ENCODE data around the gene KRT31. TPM values are rescaled to one million over a fixed set of nuclear protein-coding genes. Genes with fewer than 3 reads are reported as not detected.
A peak's percentile ranks its signal among the peaks of the same experiment; 100 is the strongest.

KRT31 gene
- total and polyA plus RNA-seq, 2 of the 13 experiments (the other 11 are each of a cell fraction or from before 2014, with no cell fraction given), result 0.05 TPM; not detected in 1

- DNase-seq (ENCODE audit: low spot score) (no peak), FAIRE-seq (no peak), ATAC-seq (no peak)
- Histone ChIP-seq H4K20me1 (ENCODE audit: insufficient read depth, low read length) (no peaks in the 10 kb centered on the region), H3K36me3 (replicated peaks in 1 of 2; ENCODE audit: control insufficient read depth in 1 of 2, insufficient read depth in 2 of 2, low read length in 2 of 2) (no peaks in the 10 kb centered on the region), H3K79me2 (ENCODE audit: insufficient read depth, low read length) (no peaks in the 10 kb centered on the region), H3K27me3 (ENCODE audit: control insufficient read depth in 1 of 2, insufficient read depth in 2 of 2, low read length in 2 of 2) (no peaks in the 10 kb centered on the region), H3K4me1 (ENCODE audit: insufficient read depth, low read length) (peaks cover 62% of the 10 kb centered on the region), H3K4me2 (ENCODE audit: low read depth, low read length) (peak overlapping the region; percentile 67; the same call in 1 of the 2 replicates), H2AFZ (ENCODE audit: low read length) (no peak overlapping the region), H3K9ac (ENCODE audit: insufficient read depth, low read depth, low read length) (peak overlapping the region; percentile 32), H3K4me3 (replicated peaks in 1 of 3; ENCODE audit: insufficient read depth in 1 of 3, low read depth in 2 of 3, low read length in 3 of 3) (no peak overlapping the region), H3K9me3 (ENCODE audit: low read length) (no peaks in the 10 kb centered on the region), H3K27ac (ENCODE audit: extremely low read length, insufficient read depth, low read length) (peak overlapping the region; percentile 82)
- POLR2A ChIA-PET, result interaction anchor here (1.0 to 2.1 kb wide), 3 partner anchors 12 to 14 kb away, joined by 3 to 35 read pairs (median 5); no protein-coding TSS in a partner anchor
- intact Hi-C loops (cut with micrococcal nuclease; ENCODE audit: unreplicated experiment), result loop anchor here (5.0 to 10.0 kb wide), 2 partner anchors 118 to 250 kb away; no protein-coding TSS in a partner anchor
- no TSS peak for BruUV-seq (replicated peaks)
- WGBS (ENCODE audit: low lambda C conversion rate), result 80% methylated on average over 6 of the region's 6 CpGs
- in situ Hi-C loops (cut with HindIII; ENCODE audit: extremely low pct_ligation_motif_present, low pct_unique_long_range_greater_than_20kb), result no loop called here
- no peak for TF ChIP-seq SP1 (IDR thresholded peaks at IDR 0.05)
- TF ChIP-seq SP1 (CRISPR knock-in tag; IDR thresholded peaks at IDR 0.05), result no peak
- no peak for TF ChIP-seq THYN1 (CRISPR knock-in tag; IDR thresholded peaks at IDR 0.05; ENCODE audit: borderline replicate concordance, low read depth)
- no peak for TF ChIP-seq ZNF775 (CRISPR knock-in tag; IDR thresholded peaks at IDR 0.05; ENCODE audit: borderline replicate concordance)
- TF ChIP-seq, protein P1, sequence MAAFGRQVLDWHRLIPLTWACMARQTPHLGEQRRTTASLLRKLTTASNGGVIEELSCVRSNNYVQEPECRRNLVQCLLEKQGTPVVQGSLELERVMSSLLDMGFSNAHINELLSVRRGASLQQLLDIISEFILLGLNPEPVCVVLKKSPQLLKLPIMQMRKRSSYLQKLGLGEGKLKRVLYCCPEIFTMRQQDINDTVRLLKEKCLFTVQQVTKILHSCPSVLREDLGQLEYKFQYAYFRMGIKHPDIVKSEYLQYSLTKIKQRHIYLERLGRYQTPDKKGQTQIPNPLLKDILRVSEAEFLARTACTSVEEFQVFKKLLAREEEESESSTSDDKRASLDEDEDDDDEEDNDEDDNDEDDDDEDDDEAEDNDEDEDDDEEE (CRISPR knock-in tag; IDR thresholded peaks at IDR 0.05), result 0 out of 2 replicates have a peak, but pooled peaks have one; percentile 13
- TF ChIP-seq, protein P2, sequence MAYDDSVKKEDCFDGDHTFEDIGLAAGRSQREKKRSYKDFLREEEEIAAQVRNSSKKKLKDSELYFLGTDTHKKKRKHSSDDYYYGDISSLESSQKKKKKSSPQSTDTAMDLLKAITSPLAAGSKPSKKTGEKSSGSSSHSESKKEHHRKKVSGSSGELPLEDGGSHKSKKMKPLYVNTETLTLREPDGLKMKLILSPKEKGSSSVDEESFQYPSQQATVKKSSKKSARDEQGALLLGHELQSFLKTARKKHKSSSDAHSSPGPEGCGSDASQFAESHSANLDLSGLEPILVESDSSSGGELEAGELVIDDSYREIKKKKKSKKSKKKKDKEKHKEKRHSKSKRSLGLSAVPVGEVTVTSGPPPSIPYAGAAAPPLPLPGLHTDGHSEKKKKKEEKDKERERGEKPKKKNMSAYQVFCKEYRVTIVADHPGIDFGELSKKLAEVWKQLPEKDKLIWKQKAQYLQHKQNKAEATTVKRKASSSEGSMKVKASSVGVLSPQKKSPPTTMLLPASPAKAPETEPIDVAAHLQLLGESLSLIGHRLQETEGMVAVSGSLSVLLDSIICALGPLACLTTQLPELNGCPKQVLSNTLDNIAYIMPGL (CRISPR knock-in tag; IDR thresholded peaks at IDR 0.05; ENCODE audit: borderline replicate concordance in 1 of 2, low read depth in 1 of 2), result 0 out of 4 replicates have a peak, but pooled peaks of 1 of the 2 experiments have one; percentile 13
- no peak for TF ChIP-seq ZNF264 (CRISPR knock-in tag; IDR thresholded peaks at IDR 0.05)
- 0 out of 2 replicates have a peak, but pooled peaks have one; percentile 37 for TF ChIP-seq ZNF703 (CRISPR knock-in tag; IDR thresholded peaks at IDR 0.05; ENCODE audit: borderline replicate concordance)
- 0 out of 2 replicates have a peak, but pooled peaks have one; percentile 38 for TF ChIP-seq ZNF598 (CRISPR knock-in tag; IDR thresholded peaks at IDR 0.05; ENCODE audit: borderline replicate concordance)
- CTCF ChIA-PET (ENCODE audit: low intra/inter-chr PET ratio, low total read pairs), result no interaction called here
Observed at GRCh38 chr17:41417127-41417526, 19.7 kb upstream of the KRT31 start.
